Liver (tissue), 3 donors: ENCODE results near the gene CLDN6.

Experiments used
- FOXA1 ChIP-seq: IDR thresholded peaks from 2 replicates; pipeline ENCODE4 v1.6.1; 2016; ENCODE audit warnings: antibody characterized with exemption
- GABPA ChIP-seq, 2 donors: IDR thresholded peaks in 1 of 2; conservative IDR thresholded peaks in 1 of 2; 2 replicates each; pipeline ENCODE4 v1.6.1; 2016; ENCODE audit warnings: antibody characterized with exemption in 2 of 2, mild to moderate bottlenecking in 1 of 2, moderate library complexity in 1 of 2
- HNF4G ChIP-seq: IDR thresholded peaks from 2 replicates; pipeline ENCODE4 v1.6.1; 2016; ENCODE audit warnings: antibody characterized with exemption
- JUND ChIP-seq, 2 donors: IDR thresholded peaks; 2 replicates each; pipeline ENCODE4 v1.6.1; 2016; ENCODE audit warnings: antibody characterized with exemption in 2 of 2
- RAD21 ChIP-seq, 2 donors: IDR thresholded peaks; 2 replicates each; pipeline ENCODE4 v1.6.1; 2016; ENCODE audit warnings: antibody characterized with exemption in 2 of 2, mild to moderate bottlenecking in 2 of 2
- SP1 ChIP-seq: IDR thresholded peaks from 2 replicates; pipeline ENCODE4 v1.6.1; 2018; ENCODE audit warnings: antibody characterized with exemption, mild to moderate bottlenecking
- TAF1 ChIP-seq: conservative IDR thresholded peaks from 2 replicates; pipeline ENCODE4 v1.6.1; 2016; ENCODE audit warnings: antibody characterized with exemption, mild to moderate bottlenecking
- YY1 ChIP-seq: IDR thresholded peaks from 2 replicates; pipeline ENCODE4 v1.6.1; 2016; ENCODE audit warnings: antibody characterized with exemption, mild to moderate bottlenecking
- TF ChIP-seq, protein P1 (sequence below): fragments of 150-350 bp; IDR thresholded peaks from 2 replicates; pipeline ENCODE4 v1.5.1; 2017; ENCODE audit warnings: improper control_type of control experiment, low read depth, low read length; ENCODE audit not compliant: missing input control
- TF ChIP-seq, protein P2 (sequence below): IDR thresholded peaks from 2 replicates; pipeline ENCODE4 v1.6.1; 2016; ENCODE audit warnings: antibody characterized with exemption, mild to moderate bottlenecking
- TF ChIP-seq, protein P3 (sequence below): IDR thresholded peaks from 2 replicates; pipeline ENCODE4 v1.6.1; 2016; ENCODE audit warnings: antibody characterized with exemption
- TF ChIP-seq, protein P4 (sequence below): IDR thresholded peaks from 2 replicates; pipeline ENCODE4 v1.6.1; 2016; ENCODE audit warnings: antibody characterized with exemption
- TF ChIP-seq, protein P5 (sequence below): IDR thresholded peaks from 2 replicates; pipeline ENCODE4 v1.6.1; 2016; ENCODE audit warnings: antibody characterized with exemption
- donor health status: healthy.
- donor health status: healthy.

DNA sequence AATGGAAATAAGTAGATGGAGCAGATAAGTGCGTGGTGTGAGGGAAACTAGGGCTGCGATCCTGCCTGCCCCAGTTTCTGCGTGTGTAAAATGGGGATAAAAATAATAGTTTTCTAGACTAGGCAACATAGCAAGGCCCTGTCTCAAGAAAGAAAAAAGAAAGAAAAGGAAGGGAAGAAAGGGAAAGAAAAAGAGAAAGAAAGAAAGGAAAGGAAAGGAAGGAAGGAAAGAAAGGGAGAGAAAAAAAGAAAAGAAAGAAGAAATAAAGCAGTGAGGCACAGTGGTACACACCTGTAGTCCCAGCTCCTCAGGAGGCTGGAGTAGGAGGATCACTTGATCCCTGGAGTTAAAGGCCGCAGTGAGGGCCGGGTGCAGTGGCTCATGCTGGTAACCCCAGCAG is 35.6 kb downstream of the CLDN6 start:
- TF ChIP-seq, protein P1, sequence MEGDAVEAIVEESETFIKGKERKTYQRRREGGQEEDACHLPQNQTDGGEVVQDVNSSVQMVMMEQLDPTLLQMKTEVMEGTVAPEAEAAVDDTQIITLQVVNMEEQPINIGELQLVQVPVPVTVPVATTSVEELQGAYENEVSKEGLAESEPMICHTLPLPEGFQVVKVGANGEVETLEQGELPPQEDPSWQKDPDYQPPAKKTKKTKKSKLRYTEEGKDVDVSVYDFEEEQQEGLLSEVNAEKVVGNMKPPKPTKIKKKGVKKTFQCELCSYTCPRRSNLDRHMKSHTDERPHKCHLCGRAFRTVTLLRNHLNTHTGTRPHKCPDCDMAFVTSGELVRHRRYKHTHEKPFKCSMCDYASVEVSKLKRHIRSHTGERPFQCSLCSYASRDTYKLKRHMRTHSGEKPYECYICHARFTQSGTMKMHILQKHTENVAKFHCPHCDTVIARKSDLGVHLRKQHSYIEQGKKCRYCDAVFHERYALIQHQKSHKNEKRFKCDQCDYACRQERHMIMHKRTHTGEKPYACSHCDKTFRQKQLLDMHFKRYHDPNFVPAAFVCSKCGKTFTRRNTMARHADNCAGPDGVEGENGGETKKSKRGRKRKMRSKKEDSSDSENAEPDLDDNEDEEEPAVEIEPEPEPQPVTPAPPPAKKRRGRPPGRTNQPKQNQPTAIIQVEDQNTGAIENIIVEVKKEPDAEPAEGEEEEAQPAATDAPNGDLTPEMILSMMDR = no peak
- TF ChIP-seq, protein P2, sequence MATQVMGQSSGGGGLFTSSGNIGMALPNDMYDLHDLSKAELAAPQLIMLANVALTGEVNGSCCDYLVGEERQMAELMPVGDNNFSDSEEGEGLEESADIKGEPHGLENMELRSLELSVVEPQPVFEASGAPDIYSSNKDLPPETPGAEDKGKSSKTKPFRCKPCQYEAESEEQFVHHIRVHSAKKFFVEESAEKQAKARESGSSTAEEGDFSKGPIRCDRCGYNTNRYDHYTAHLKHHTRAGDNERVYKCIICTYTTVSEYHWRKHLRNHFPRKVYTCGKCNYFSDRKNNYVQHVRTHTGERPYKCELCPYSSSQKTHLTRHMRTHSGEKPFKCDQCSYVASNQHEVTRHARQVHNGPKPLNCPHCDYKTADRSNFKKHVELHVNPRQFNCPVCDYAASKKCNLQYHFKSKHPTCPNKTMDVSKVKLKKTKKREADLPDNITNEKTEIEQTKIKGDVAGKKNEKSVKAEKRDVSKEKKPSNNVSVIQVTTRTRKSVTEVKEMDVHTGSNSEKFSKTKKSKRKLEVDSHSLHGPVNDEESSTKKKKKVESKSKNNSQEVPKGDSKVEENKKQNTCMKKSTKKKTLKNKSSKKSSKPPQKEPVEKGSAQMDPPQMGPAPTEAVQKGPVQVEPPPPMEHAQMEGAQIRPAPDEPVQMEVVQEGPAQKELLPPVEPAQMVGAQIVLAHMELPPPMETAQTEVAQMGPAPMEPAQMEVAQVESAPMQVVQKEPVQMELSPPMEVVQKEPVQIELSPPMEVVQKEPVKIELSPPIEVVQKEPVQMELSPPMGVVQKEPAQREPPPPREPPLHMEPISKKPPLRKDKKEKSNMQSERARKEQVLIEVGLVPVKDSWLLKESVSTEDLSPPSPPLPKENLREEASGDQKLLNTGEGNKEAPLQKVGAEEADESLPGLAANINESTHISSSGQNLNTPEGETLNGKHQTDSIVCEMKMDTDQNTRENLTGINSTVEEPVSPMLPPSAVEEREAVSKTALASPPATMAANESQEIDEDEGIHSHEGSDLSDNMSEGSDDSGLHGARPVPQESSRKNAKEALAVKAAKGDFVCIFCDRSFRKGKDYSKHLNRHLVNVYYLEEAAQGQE = no peak
- no peak for TF ChIP-seq GABPA (IDR thresholded peaks at IDR 0.05 in 1 of 2, conservative IDR thresholded peaks at IDR 0.05 in 1 of 2)
- TF ChIP-seq HNF4G = no peak
- TF ChIP-seq, protein P3, sequence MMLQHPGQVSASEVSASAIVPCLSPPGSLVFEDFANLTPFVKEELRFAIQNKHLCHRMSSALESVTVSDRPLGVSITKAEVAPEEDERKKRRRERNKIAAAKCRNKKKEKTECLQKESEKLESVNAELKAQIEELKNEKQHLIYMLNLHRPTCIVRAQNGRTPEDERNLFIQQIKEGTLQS = no peak
- no peak for TF ChIP-seq JUND (IDR thresholded peaks at IDR 0.05)
- no peak for TF ChIP-seq RAD21 (IDR thresholded peaks at IDR 0.05)
- TF ChIP-seq TAF1 = no peak
- TF ChIP-seq, protein P4, sequence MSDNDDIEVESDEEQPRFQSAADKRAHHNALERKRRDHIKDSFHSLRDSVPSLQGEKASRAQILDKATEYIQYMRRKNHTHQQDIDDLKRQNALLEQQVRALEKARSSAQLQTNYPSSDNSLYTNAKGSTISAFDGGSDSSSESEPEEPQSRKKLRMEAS = no peak
- TF ChIP-seq, protein P5, sequence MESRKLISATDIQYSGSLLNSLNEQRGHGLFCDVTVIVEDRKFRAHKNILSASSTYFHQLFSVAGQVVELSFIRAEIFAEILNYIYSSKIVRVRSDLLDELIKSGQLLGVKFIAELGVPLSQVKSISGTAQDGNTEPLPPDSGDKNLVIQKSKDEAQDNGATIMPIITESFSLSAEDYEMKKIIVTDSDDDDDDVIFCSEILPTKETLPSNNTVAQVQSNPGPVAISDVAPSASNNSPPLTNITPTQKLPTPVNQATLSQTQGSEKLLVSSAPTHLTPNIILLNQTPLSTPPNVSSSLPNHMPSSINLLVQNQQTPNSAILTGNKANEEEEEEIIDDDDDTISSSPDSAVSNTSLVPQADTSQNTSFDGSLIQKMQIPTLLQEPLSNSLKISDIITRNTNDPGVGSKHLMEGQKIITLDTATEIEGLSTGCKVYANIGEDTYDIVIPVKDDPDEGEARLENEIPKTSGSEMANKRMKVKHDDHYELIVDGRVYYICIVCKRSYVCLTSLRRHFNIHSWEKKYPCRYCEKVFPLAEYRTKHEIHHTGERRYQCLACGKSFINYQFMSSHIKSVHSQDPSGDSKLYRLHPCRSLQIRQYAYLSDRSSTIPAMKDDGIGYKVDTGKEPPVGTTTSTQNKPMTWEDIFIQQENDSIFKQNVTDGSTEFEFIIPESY = no peak
- TF ChIP-seq SP1 = no peak
- no peak for TF ChIP-seq FOXA1
- no peak for TF ChIP-seq YY1
